Measurements from ENCODE around the gene KY.
A peak's percentile ranks its signal among the peaks of the same experiment; 100 is the strongest.

KY gene

DNA sequence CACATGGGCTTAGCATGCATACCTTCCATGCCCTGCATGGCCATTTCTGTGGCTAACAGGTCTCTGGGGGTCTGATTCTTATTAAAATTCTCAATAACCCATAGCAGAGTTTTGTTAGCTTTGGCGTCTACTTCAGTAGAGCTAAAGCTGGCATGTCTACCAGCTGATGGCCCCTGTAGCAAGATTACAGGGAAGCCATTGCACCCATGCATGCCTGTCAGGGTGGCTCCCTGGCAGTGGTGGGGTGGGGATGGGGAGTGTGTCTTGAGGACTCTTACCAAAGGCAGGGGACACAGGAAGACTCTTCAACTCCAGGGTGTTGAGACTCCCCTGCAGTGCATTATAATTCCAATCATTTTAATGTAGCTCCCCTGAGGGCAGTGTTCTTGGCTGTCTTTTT, 4.7 kb downstream of the KY start:
- DNase-seq (ENCODE audit: low spot score): no peak
- FAIRE-seq: no peak

DNA sequence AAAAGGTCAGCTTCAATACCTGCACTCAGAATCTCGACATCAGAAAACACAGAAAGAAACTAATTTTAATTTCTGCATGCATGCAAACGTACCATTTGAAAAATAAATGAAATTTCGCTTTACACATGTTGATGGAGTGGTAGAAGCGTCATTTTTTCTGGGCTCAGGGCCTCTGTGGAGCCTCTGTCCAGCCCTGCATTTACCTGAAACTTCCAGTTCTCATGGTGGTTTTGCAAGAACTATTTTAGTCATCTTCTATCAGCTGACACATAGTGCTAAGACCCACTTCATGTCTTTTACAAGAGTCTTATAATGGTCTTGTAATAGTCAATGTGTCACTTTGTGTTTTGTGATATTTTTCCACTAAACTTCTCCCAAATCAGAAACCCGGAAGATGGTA, 5.3 kb downstream of the KY start:
- DNase-seq (ENCODE audit: low spot score) (no peak), FAIRE-seq (no peak)

DNA sequence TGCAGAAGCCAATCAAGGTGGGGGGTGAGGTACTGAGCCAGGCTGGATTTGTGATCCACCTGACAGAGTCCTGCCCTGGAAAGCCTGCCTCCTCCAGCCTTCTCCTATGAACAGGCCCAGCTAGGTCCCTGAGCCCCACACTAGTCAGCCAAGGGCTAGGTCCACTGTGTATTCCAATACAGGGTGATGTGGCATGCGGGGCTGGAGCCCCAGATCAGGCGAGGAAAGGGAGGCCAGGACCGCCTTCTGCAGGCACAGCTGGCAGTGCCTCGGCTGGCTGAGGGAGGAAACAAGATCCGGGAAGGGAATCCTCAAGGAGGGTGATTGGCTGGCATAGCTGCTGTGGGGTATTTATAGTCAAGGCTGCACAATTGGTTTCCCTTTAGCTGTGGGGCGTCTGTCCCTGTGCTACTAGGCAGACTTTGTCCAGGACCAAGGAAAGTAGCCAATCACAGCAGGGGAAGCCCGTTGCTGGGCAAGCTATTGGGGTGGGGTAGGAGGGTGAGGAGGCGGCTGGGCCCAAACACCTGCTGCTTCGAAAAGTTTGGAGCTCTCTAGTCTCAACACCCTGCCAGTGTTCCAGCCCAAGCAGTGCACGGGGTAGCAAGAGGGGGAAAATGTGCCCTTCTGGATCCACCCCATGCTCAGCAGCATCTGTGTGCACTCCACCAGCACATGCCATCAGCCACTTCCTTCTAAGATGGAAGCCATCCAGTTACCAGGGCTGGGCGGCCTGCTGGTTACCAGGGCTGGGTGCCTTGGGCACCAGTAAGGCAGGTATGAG, 5.9 kb downstream of the KY start:
- FAIRE-seq: no peak
- no peak for DNase-seq (ENCODE audit: low spot score)

DNA sequence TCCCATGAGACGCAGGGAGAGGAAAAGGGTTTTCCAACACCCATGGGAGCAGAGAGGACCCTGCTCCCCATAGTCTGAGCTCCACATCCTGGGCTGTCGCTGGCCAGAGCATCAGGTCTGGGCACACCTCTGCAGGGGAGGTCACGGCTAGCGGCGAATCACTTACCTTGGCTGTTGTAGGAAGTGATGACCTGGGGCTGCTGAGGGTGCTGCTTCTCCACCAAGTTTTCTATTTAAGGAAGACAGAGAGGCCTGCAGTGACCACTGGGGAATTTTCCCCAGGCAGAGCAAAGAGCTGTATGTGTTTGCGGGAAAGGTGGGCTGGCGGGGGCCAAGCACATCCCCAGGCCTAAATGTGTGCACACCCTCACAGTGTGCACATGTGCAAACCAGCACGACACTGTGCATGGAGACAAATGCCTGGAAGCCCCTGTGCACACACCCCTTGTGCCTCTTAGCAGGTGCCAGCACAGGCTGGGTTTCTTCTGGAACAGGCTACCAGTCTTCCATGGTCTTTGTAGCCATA, 7.6 kb downstream of the KY start:
- DNase-seq (ENCODE audit: low spot score): no peak
- no peak for FAIRE-seq

DNA sequence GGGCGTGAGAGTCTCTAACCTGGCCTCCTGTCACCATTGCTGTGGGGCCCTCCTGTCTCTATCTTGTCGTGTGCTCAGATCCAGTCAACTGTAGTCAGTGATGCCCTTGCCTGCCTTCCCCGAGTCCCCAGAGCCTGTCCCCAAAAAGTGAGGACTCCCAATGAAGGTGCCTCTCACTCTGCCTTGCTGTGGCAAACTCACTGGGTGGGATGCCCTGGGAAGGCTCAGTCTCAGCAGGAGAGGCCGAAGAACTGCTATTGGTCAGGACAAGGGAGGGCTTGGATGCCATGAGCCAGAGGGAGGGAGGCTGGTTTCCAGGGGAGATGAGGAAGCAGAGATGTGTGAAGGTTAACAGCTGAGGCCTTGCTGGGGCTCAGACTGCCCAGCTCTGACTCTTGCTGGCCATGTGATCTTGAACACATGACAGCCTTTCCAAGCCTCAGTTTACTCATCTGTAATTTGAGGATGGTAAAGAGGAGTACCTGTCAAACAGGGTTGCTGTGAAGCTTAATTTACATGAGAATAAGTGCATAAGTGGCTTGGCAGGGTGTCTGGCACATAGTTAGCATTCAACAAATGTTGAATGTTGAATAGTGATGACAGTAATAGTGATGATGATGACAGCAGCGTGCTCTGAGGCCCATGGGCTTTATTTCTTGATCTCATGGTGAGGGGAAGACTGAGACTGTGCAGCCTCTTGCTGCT, 8.2 kb downstream of the KY start:
- FAIRE-seq: no peak
- no peak for DNase-seq (ENCODE audit: low spot score)

DNA sequence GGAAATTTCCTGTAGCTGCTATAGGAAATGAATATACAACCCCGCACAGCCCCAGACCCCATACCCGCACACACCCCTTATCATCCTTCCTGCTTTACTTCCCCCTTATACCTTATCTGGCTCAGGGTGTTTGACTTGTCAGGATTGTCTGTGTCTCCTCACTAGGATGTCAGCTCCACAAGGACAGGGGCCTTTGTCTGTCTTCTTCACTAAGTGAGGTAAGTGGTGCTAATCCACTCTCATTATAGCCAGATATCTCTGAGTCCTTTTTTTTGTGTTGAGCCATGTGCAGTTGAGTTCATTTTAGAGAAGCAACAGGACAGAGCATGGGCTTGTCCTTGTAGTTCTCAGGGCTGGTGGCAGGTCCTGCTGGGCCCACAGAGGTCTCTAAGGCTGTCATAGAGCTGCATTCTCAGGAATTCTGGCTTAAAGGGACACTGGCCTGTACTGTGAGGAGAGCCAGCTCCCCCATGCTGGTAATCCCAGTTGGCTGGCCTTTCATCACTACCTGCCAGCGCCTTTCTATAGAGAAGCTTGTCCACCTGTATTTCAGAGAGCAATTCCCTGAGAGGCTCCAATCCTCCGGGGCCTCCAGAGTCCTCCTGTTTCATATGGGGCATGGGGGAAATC, 9.0 kb downstream of the KY start:
- DNase-seq (ENCODE audit: low spot score) (no peak), FAIRE-seq (no peak)

DNA sequence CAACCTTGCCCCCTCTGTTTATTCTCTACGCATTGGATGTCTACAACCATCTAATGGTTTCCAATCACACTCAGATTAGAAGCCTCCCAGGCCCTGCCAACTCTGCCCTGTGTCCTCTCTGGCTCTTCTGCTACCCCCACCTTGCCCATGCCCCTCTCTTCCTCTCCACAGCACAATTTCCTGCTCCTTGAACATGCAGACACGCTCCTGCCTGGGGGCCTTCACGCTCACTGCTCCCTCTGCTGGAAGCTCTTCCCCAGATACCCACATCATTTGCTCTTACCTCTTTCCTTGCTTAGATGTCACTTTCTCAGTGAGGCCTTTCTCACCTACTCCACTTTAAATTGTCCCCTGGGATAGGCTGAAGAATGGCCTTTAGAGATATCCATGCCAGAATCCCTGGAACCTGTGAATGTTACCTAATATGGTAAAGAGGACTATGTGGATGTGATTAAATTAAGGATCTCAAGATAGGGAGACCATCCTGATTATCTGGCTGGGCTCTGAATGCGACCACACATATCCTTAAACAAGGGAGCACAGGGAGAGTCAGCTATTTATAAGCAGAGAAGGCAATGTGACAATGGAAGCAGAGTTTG, 9.9 kb downstream of the KY start:
- peak; percentile 18 for DNase-seq (ENCODE audit: low spot score)
- no peak for FAIRE-seq

DNA sequence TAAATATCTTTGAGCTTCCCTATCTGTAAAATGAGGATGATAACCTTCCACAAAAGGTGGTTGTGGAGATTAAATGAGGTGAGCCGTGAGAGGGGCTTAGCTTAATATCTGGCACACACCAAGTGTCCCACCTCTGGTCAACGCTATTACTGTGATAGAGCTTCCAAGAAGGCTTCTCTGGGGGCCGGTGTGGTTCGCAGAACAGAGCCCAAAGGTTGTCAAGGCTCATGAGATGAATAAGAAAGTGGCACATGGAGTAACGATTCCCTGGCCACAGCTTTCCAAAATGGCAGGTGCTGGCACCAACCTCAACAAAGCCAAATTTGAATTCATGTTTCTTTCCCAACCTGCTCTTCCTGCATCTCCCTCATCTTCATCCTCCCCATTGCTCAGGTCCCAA, 10.4 kb downstream of the KY start:
- FAIRE-seq (no peak), DNase-seq (ENCODE audit: low spot score) (no peak)

DNA sequence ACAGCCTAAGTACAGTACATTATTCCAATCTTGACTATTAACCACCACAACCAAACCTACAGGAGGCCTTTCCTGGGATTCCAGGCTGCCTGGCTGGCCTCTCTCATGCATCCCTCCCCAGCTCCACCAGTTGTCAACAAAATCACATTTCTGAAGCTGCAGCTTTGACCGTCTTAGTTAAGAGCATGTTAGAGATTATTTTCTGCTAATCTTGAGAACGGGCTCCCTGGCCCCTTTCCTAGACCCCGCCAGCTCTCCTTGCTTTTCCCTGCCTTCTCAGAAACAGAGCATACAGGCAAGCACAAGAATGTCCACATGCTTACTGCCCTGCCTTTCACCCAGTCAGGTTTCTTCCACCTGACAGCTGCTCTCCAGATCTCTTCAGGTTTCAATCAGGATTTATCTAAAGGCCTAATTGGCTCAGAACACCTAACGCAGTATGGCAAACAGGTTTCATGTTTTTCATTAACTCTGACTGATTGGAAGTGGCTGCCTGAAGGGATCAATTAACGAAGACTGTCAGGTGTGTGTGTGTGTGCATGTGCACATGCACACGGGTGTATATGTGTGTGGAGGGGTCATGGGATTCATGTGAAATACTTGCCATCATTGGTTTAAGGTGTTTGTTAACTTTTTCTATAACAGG, 12.3 kb downstream of the KY start:
- FAIRE-seq (no peak), DNase-seq (ENCODE audit: low spot score) (no peak)

DNA sequence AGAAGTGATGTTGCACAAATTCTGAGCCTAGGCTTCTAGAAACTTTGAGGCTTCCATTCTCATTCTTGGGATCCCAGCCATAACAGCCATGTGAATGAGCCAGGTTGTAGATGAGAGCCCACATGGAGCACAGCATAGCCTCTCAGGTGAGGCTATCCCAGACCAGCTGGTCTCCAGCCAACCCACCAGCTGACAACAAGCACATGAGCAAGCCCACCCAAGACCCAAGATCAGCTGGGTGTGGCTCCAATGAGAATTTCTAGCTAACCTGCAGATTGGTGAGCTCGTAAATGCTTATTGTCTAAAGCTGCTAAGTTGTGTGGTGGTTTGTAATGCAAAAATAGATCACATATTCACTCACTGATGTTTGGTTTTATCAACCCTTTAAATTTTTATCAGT, 14.4 kb downstream of the KY start:
- no peak for DNase-seq (ENCODE audit: low spot score)
- FAIRE-seq: no peak

DNA sequence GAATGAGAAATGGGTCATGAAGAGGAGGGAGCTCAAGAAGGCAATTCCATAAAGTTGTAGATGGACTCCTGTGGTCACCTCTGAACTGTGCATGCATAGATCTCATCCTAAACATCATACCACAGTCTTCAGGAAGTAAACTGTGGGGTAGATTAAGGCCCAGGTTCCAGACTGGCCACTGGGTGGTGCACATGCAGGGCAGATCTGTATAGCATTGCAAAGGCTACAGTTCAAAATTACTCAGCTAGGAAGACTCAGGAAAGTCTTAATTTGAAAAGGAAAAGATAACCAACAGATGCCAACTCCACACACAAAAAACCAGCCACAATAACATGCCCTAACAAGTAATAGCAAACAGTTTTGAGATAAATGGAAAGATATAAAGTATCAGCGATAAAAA, 20.3 kb downstream of the KY start:
- no peak for FAIRE-seq

DNA sequence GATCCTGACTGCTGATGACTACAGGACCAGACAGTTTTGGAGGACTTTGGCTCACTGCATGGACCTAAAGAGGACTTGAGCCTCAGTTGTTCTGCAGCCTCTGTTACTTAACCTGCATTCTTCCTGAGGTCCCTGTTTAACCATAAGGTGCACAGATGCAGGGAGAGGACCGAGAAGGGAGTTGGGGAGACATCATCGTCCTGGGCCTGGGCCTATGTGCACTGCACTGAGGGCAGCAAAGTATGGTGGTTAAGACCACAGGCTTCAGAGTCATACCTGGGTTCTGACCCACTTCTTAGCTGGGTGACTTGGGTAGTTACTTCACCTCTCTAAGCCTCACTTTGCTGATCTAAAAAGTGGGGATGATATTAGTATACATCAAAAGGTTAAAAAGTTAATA, 21.9 kb downstream of the KY start:
- no peak for DNase-seq (ENCODE audit: low spot score)
- no peak for FAIRE-seq

More for the DNA sequence above, 20.3 kb downstream of the KY start:
- DNase-seq (ENCODE audit: low spot score): no peak

DNA sequence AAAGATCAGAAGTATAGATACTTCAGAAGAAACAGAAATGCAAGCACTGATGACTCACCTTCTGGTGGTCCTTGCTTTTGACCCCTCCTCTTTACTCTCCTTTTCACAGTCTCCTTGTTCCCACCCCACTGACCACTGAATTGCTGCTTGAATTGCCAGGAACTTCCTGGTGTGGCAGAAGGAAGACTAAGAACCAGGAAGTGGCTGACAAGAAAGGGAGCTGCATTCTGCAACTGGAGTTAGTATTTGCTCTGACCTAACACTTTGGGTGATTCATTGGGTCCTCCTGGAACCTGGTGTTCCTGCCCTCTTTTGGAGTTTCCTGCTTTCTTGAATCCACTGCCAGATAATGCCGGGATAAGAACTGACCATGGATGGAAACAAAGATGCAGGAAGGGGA, 23.0 kb downstream of the KY start:
- FAIRE-seq (no peak), DNase-seq (ENCODE audit: low spot score) (no peak)

DNA sequence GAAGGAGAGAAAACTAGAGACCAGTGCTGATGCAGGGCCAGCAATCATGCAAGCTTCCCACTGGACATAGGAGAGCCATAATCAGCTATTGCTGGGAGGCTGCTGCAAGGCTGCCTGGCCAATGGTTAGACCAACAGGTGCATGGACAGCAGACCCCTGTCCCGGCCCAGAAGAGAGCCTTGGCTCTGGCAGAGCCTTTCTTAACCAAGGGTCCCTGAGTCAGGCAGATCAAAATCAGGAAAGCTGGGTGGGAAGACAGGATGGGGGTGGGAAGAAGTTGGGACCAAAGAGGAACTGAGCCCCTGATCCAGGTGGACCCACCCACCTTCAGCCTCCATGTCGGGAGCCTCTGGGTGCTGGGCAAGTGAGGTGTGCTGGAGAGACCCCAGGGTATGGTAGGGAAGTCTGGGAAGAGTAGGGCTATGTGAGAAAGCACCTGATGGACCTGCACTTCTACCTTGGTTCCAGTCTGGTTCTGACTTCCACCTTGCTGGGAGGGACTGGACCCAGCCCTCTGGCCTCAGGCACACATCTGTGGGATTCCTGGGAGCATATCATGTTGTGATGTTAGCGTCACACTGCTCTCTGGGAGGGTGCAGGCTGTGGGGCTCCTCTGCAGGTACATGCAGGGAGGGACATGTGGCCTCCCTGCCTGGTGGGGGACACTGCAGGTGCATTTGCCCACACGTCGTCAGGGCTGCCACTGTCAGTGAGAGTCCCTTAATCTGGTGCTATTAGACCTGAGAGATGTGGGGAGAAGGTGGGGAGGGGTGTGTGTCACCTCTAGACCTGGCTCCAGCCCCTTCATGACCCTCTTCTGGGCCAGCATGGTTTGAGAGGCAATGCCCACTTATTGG, 24.7 kb downstream of the KY start:
- DNase-seq (ENCODE audit: low spot score) (no peak), FAIRE-seq (peak; percentile 13)

DNA sequence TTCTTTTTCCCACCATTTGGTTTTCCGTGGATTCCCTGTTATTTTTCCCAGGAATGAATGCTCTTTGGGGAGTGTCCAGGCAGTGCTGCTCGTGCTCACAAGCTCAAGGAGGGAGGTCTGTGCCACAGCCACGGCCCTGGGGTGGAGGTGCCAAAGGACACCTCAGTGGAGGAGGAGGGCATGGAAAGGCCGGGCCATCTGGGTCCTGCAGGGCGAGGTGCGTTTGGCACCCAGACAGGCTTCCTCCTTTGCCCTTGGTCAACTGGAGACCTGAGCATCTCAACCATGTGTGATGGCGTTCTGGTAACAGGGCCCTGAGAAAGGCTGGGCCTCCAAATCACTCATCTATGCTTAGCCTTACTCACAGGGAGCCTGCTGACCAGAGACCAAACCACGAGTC, 25.4 kb downstream of the KY start:
- FAIRE-seq: no peak
- no peak for DNase-seq (ENCODE audit: low spot score)

DNA sequence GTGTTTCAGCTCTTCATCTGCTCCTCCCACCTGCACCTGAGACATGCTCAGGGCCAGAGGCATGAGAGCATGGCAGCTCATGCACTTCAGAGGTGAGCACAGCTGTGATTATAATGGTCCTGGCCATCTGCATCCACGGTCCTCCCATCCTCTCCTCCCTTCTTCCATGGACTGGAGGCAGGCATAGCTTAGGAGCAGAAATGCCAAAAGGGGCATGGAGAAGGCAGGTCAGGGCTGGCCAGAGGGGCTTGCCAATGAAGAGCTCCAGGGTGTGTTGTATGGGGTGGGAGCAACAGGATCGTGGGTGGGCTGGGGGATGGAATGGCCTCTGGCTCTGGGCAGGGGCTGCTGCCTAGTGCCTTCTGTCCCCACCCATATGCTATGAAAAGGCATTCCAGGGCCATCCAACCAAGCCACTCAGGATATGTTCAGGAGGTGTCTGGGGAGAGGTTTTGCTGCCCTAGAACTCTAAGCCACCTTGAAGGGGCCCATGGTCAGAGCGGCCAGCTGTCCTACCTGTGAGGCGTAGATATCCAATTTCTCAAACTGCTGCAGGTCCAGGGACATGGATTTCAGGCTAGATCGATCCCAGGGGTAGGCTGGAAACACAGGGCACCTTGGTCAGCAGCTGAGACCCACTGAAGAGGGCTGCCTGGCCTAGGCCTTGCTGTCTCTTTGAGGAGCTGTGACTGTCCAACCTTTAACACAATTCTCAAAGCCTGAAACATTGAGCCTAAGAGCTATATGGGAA, 26.1 kb downstream of the KY start:
- DNase-seq (ENCODE audit: low spot score): no peak
- no peak for FAIRE-seq

DNA sequence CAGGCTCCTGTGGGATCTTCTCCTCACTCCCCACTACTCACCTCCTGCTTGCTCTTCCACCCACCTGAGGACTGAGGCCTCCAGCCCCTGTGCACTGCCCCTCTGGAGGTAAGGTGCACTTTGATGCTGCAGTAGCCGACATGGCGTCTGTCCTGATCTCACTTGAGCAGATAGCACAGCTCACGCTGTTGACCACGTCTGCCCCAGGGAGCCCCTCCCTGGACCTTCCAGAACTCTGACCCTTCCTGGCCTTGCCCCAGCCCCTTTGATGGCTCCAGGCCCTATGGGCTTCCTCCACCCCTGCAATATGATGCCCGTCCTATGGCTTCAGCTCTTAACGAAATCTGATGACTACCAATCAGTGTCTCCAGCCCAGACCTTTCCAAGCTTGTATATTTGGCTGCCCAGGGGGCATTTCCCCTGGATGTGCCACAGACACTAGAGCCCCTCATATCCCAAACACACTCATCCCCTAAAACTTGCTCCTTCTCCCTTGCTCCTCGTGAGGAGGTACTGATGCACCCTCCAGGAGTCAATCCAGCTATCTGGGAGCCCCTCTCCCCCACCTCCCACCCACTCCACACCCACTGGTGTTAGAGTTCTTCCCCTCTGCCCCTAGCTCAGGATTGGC, 27.1 kb downstream of the KY start:
- FAIRE-seq (no peak), DNase-seq (ENCODE audit: low spot score) (no peak)

DNA sequence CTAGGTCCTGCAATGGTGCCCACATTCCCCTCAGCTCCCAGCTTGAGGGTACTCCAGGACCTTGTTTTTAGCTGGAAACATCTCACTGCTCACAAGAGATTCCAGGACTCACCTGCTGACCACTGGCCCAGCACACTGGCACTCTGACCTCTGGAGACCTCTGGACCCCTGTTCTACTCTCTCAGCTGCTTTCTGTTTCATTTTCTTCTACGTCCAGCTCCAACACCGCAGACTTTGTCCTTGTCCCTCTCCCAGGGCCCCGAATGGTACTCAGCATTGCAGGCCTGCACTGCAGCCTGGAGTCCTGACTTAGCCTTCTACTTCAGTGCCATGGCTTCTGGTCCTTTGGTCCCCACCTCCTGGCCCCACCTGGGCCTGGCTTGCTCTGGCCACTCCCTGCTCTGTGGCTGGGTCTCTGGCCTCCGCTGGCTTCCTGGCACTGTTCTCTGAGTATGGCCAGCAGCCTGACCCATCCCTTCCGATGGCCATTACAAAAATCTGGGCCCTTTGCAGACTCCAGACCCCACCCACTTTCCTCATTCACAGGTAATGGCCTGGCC, 27.9 kb downstream of the KY start:
- FAIRE-seq (no peak), DNase-seq (ENCODE audit: low spot score) (no peak)

DNA sequence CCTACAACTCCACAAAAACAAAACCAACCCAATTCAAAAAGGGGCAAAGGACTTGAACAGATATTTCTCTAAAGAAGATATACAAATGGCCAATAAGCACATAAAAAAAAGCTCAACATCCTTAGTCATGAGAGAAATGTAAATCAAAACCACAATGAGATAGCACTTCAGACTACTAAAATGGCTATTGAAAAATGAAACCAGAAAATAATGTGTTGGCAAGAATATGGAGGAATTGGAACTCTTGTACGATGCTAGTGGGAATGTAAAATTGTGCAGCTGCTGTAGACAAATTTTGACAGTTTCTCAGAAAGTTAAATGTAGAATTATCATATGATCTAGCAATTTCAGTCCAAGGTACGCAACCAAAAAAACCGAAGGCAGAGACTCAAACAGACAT, 29.0 kb downstream of the KY start:
- FAIRE-seq (no peak), DNase-seq (ENCODE audit: low spot score) (no peak)
